ENCODE results near the gene CRYBA2. TPM values are rescaled to one million over a fixed set of nuclear protein-coding genes. Genes with fewer than 3 reads are reported as not detected.

The CRYBA2 gene
- polyA plus RNA-seq, 2 of the 4 experiments (the other 2 are of a cell fraction) = not detected

- DNase-seq (ENCODE audit: low read depth in 1 of 2, low spot score in 1 of 2) (no peak), FAIRE-seq (no peak), ATAC-seq (no peak)
- TF ChIP-seq SREBF2 (IDR thresholded peaks at IDR 0.05) (no peak), TP53 (CRISPR knock-in tag; IDR thresholded peaks at IDR 0.05) (no peak), ESRRA (IDR thresholded peaks at IDR 0.05; ENCODE audit: borderline replicate concordance, low read length) (no peak), RCOR1 (IDR thresholded peaks at IDR 0.05; ENCODE audit: low read depth, low read length) (no peak), FOSL2 (IDR thresholded peaks at IDR 0.05) (no peak), FOSL2 (CRISPR knock-in tag; IDR thresholded peaks at IDR 0.05) (no peak), FOSB (CRISPR knock-in tag; IDR thresholded peaks at IDR 0.05) (no peak), EP300 (IDR thresholded peaks at IDR 0.05) (no peak), HES2 (IDR thresholded peaks at IDR 0.05) (no peak), RFX5 (IDR thresholded peaks at IDR 0.05) (no peak), CBX2 (IDR thresholded peaks at IDR 0.05; ENCODE audit: borderline replicate concordance, low read depth) (no peak), JUNB (IDR thresholded peaks at IDR 0.05) (no peak), HOXB13 (CRISPR knock-in tag; IDR thresholded peaks at IDR 0.05; ENCODE audit: low read depth) (no peak), FOXS1 (CRISPR knock-in tag; IDR thresholded peaks at IDR 0.05) (no peak), EHF (CRISPR knock-in tag; IDR thresholded peaks at IDR 0.05) (no peak), JUN (IDR thresholded peaks at IDR 0.05) (no peak), POLR2AphosphoS2 (conservative IDR thresholded peaks at IDR 0.05; ENCODE audit: low read length) (no peak)
- TF ChIP-seq, protein P1, sequence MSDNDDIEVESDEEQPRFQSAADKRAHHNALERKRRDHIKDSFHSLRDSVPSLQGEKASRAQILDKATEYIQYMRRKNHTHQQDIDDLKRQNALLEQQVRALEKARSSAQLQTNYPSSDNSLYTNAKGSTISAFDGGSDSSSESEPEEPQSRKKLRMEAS (IDR thresholded peaks at IDR 0.05) = no peak
- ChIA-PET CTCF (interaction anchor here (1.0 to 7.1 kb wide), 4 partner anchors 18 to 103 kb away, joined by 3 to 53 read pairs (median 25); no protein-coding TSS in a partner anchor), POLR2A (no interaction called here)
- Histone ChIP-seq H3K27ac (no peak overlapping the region), H3K4me3 (no peak overlapping the region), H3K4me2 (no peak overlapping the region), H3K9me3 (no peaks in the 10 kb centered on the region), H3K4me1 (peaks cover 17% of the 10 kb centered on the region)
- 69% methylated on average over 8 of the region's 8 CpGs for WGBS (ENCODE audit: missing lambda C conversion rate)
Observed at GRCh38 chr2:219000569-219000960, 7.3 kb upstream of the CRYBA2 start.

DNA sequence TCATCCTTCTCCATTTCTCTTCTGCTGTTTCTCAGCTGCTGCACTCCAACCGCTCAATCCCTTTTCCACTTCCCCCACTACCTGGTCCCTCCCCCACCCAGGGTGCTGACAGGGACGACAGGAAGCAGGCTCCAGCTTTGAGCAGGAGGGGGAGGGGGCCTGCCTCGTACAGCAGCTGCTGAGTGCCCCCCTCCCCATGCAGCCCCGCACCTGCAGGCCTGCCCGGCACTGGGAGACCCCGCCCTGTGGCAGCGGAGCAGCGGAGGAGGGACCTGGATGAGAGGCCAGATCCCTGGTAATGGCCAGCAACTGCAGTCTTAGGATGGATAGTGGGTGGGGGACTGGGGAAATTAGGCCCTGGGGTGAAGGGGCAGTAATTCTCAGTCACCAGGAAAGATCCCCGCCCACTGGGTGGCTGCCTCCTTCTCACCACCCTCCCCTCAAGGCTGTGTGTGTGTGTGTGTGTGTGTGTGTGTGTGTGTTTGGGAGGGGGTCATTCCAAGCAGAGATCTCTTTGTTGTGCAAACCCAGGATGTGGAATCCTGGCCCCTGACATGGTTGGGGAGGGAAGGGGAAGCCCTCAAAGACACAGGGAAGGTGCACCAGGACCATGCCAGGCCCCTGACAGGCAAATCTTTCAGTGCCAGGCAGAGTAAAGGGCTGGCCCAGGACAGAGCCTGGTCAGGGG lies 6.8 kb upstream of the CRYBA2 start:
- ATAC-seq = no peak
- POLR2A ChIA-PET = no interaction called here
- TF ChIP-seq MYC (IDR thresholded peaks at IDR 0.05; ENCODE audit: borderline replicate concordance, low read length) (no peak), MAZ (IDR thresholded peaks at IDR 0.05; ENCODE audit: borderline replicate concordance, low read depth, low read length) (no peak), GATA3 (IDR thresholded peaks at IDR 0.05; ENCODE audit: borderline replicate concordance) (no peak), PHF8 (IDR thresholded peaks at IDR 0.05; ENCODE audit: borderline replicate concordance, low read depth) (no peak)
- TF ChIP-seq, protein P2, sequence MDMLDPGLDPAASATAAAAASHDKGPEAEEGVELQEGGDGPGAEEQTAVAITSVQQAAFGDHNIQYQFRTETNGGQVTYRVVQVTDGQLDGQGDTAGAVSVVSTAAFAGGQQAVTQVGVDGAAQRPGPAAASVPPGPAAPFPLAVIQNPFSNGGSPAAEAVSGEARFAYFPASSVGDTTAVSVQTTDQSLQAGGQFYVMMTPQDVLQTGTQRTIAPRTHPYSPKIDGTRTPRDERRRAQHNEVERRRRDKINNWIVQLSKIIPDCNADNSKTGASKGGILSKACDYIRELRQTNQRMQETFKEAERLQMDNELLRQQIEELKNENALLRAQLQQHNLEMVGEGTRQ (IDR thresholded peaks at IDR 0.05) = no peak
- TF ChIP-seq, protein P3, sequence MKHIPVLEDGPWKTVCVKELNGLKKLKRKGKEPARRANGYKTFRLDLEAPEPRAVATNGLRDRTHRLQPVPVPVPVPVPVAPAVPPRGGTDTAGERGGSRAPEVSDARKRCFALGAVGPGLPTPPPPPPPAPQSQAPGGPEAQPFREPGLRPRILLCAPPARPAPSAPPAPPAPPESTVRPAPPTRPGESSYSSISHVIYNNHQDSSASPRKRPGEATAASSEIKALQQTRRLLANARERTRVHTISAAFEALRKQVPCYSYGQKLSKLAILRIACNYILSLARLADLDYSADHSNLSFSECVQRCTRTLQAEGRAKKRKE (CRISPR knock-in tag; IDR thresholded peaks at IDR 0.05; ENCODE audit: low read depth) = no peak
- FAIRE-seq = no peak
- DNase-seq (ENCODE audit: low read depth in 1 of 2, low spot score in 1 of 2) = no peak
- Histone ChIP-seq H3K4me2 (no peak overlapping the region), H3K27ac (no peak overlapping the region), H3K4me1 (peaks cover 17% of the 10 kb centered on the region), H3K9me3 (no peaks in the 10 kb centered on the region), H3K4me3 (no peak overlapping the region)
- CTCF ChIA-PET = interaction anchor here (1.1 to 3.9 kb wide), 2 partner anchors 23 to 27 kb away, joined by 3 to 44 read pairs; no protein-coding TSS in a partner anchor
- WGBS (ENCODE audit: missing lambda C conversion rate) = 87% methylated on average over 2 of the region's 9 CpGs

All from A549 (cell line).